Kidney (tissue), 14 donors: ENCODE data around the gene RNF214. TPM values are rescaled to one million over a fixed set of nuclear protein-coding genes. Genes with fewer than 3 reads are reported as not detected.
"Not testable (repeated sequence)": the region's sequence is repeated elsewhere in the genome, so short reads cannot be mapped to it uniquely, and the experiment has no call there.

Experiments used
- DNase-seq, 5 donors: peaks; one replicate each; pipeline ENCODE4 v3.0.0-alpha.2; 2013 to 2020
- FAIRE-seq: peaks from 2 replicates; lab custom pipeline; 2012; peaks lifted over from hg19 to GRCh38; lab: Jason Lieb, UNC
- H3K27ac ChIP-seq, 2 donors: one replicate each; pipeline ENCODE4 v1.7.0; 2013; ENCODE audit warnings: low read depth in 2 of 2, low read length in 2 of 2, inconsistent platforms in 1 of 2
- H3K27me3 ChIP-seq: one replicate; pipeline ENCODE4 v1.7.1; 2013; ENCODE audit warnings: low read length, inconsistent platforms; ENCODE audit not compliant: control insufficient read depth, insufficient read depth
- H3K36me3 ChIP-seq, 3 donors: one replicate each; pipeline versions ENCODE4 v1.7.0 to v1.7.1; 2013; ENCODE audit warnings: low read length in 3 of 3, control low read depth in 1 of 3, inconsistent platforms in 1 of 3; ENCODE audit not compliant: insufficient read depth in 3 of 3, control insufficient read depth in 2 of 3
- H3K4me1 ChIP-seq, 3 donors: one replicate each; pipeline versions ENCODE4 v1.7.0 to v1.7.1; 2013; ENCODE audit warnings: low read length in 3 of 3, inconsistent platforms in 1 of 3, low read depth in 1 of 3; ENCODE audit not compliant: control insufficient read depth in 2 of 3, insufficient read depth in 2 of 3
- H3K4me3 ChIP-seq, 3 donors: one replicate each; pipeline versions ENCODE4 v1.7.0 to v1.8.1; 2013; ENCODE audit warnings: low read length in 3 of 3, control low read depth in 1 of 3, inconsistent platforms in 1 of 3
- H3K9ac ChIP-seq, 3 donors: one replicate each; pipeline versions ENCODE4 v1.7.0 to v1.7.1; 2013; ENCODE audit warnings: low read length in 3 of 3, control low read depth in 1 of 3, inconsistent platforms in 1 of 3
- H3K9me3 ChIP-seq, 3 donors: one replicate each; pipeline versions ENCODE4 v1.7.0 to v1.7.1; 2013; ENCODE audit warnings: low read length in 3 of 3, control low read depth in 1 of 3, inconsistent platforms in 1 of 3; ENCODE audit not compliant: control insufficient read depth in 2 of 3, insufficient read depth in 1 of 3
- intact Hi-C: fragments of 100-400 bp; cut with DNase I; formaldehyde crosslinking; loops from one replicate; pipeline ENCODE4 v1.11.1; 2022
- polyA plus RNA-seq: library from polyadenylated mRNA; stranded (reverse); fragments of 350-450 nt; fragmentation: Illumina TruSeq; extraction: RNeasy Lipid Tissue Mini Kit (QIAGEN cat#74804); gene quantifications from one replicate; pipeline ENCODE4 v1.2.3, GENCODE V29; 2014; ENCODE audit warnings: low read depth, low replicate concordance; ENCODE audit not compliant: insufficient read depth
- total RNA-seq: library from RNA; stranded (reverse); fragmentation: NEBNext Ultra II Directional; extraction: Animal tissue kit (Norgen Biotek cat#: 25700); gene quantifications from one replicate; pipeline ENCODE4 v1.2.1, GENCODE V29; 2021
- TF ChIP-seq, protein P1 (sequence below): IDR thresholded peaks from 3 replicates; pipeline ENCODE4 v1.5.1; 2012; ENCODE audit warnings: mild to moderate bottlenecking, moderate library complexity, borderline replicate concordance; ENCODE audit not compliant: insufficient read depth; ENCODE audit errors: extremely low read depth
- donor health status: control.
- donor health status: control.
- donor health status: control.
- donor health status: control.
- donor health status: control.
- donor health status: DM: yes; HTN: yes; CAD: no.
- donor health status: Normal renal cell carcinoma (clear cell type).

RNF214 gene
- total and polyA plus RNA-seq, 2 donors from 2014 or later: 8.5 to 24.7 TPM

DNA sequence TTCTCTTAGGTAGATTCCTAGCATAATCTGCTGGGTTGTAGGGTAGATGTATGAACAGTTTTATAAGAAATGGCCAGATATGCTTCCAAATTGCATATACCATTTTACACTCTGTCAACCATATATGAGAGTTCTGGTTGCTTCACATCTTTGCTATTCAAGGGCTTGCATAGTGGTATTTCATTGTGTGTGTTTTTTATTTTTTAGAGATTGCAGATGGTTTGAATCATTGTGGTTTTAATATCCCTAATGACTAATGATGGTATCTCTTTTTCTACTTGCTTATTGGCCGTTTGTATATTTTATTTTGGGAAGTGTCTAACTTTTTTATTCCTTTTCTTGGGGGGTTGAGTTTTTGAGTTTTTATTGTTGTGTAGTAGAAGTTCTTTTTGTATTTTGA is 26.9 kb downstream of the RNF214 start:
- H3K27me3 ChIP-seq: no peaks in the 10 kb centered on the region
- intact Hi-C loops: no loop called here
- no peak for FAIRE-seq
- no peaks in the 10 kb centered on the region for H3K9me3 ChIP-seq
- H3K4me1 ChIP-seq: no peaks in the 10 kb centered on the region
- no peak for DNase-seq
- no peak overlapping the region for H3K27ac ChIP-seq
- H3K9ac ChIP-seq: no peak overlapping the region
- no peak overlapping the region for H3K4me3 ChIP-seq
- TF ChIP-seq, protein P1, sequence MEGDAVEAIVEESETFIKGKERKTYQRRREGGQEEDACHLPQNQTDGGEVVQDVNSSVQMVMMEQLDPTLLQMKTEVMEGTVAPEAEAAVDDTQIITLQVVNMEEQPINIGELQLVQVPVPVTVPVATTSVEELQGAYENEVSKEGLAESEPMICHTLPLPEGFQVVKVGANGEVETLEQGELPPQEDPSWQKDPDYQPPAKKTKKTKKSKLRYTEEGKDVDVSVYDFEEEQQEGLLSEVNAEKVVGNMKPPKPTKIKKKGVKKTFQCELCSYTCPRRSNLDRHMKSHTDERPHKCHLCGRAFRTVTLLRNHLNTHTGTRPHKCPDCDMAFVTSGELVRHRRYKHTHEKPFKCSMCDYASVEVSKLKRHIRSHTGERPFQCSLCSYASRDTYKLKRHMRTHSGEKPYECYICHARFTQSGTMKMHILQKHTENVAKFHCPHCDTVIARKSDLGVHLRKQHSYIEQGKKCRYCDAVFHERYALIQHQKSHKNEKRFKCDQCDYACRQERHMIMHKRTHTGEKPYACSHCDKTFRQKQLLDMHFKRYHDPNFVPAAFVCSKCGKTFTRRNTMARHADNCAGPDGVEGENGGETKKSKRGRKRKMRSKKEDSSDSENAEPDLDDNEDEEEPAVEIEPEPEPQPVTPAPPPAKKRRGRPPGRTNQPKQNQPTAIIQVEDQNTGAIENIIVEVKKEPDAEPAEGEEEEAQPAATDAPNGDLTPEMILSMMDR: no peak
- peaks cover 0 to 5% (median 2%) of the 10 kb centered on the region in 3 donors for H3K36me3 ChIP-seq

DNA sequence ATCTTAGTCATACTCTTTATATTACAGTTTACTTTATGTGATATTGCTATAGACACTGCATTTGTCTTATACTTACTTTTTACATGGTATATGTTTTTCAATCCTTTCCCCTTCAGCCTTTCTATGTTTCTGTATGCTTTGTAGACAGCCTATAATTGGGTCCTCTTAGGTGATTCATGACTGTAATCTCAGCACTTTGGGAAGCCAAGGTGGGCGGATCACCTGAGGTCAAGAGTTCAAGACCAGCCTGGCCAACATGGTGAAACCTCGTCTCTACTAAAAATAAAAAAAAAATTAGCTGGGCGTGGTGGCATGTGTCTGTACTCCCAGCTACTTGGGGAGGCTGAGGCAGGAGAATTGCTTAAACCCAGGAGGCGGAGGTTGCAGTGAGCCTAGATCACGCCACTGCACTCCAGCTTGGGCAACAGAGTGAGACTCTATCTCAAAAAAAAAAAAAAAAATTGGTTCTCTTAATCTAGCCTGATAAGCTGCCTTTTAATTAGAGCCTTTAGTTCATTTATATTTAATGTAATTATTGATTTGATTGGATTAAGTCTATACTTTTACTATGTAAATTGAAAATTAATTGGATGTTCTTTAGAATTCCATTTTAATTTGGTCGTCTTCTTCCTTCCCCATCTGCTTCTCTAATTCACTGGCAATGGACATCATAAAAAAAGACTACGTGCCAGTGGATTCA is 32.3 kb downstream of the RNF214 start:
- H3K36me3 ChIP-seq, H3K4me1 ChIP-seq, intact Hi-C loops, H3K27me3 ChIP-seq, H3K27ac ChIP-seq, FAIRE-seq, DNase-seq, H3K9me3 ChIP-seq, H3K4me3 ChIP-seq, H3K9ac ChIP-seq: not testable (repeated sequence)

DNA sequence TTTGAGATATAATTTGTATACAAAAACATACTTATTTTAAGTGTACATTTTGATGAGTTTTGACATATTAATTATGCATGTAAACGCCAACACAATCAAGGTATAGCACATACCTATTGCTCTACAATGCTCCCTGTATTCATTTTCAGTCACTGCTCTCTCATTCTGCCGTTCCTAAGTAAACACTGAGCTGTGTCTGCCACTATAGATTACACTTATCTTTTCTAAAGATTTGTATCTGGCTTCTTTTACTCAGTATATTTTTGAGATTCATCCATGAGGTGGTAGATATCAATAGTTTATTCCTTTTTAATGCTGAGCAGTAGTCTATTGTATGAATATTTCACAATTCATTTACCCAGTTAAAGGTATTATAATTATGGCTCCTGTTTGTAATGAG is 33.3 kb downstream of the RNF214 start:
- DNase-seq (no peak), FAIRE-seq (no peak)
- peaks cover 0 to 8% (median 0%) of the 10 kb centered on the region in 3 donors for H3K36me3 ChIP-seq
- no peak overlapping the region for H3K27ac ChIP-seq
- H3K4me1 ChIP-seq: no peaks in the 10 kb centered on the region
- TF ChIP-seq, protein P1: no peak
- H3K4me3 ChIP-seq: no peak overlapping the region
- intact Hi-C loops: no loop called here
- H3K9me3 ChIP-seq: no peaks in the 10 kb centered on the region
- no peak overlapping the region for H3K9ac ChIP-seq
- H3K27me3 ChIP-seq: no peaks in the 10 kb centered on the region

- Histone ChIP-seq H3K36me3 (peaks cover 0 to 2% (median 0%) of the 10 kb centered on the region in 3 donors), H3K27ac (no peak overlapping the region), H3K9me3 (no peaks in the 10 kb centered on the region), H3K27me3 (no peaks in the 10 kb centered on the region), H3K4me1 (no peaks in the 10 kb centered on the region), H3K4me3 (no peak overlapping the region), H3K9ac (no peak overlapping the region)
- TF ChIP-seq, protein P1: no peak
- DNase-seq (no peak), FAIRE-seq (no peak)
- intact Hi-C loops: no loop called here
Measured at GRCh38 chr11:117269856-117270255, 37.4 kb downstream of the RNF214 start.
